AG04450 (cell line): ENCODE measurements around the gene TMPRSS15. TPM values are rescaled to one million over a fixed set of nuclear protein-coding genes. Genes with fewer than 3 reads are reported as not detected.

Experiments used
- CTCF ChIA-PET: fragments of 300-600, 350-600 bp; formaldehyde crosslinking; extraction: SDS; loops from one replicate; lab custom pipeline; 2022; ENCODE audit warnings: antibody characterized with exemption, inconsistent platforms; lab: Charles Lee
- POLR2A ChIA-PET: fragments of 350-600 bp; formaldehyde crosslinking; extraction: SDS; loops from one replicate; lab custom pipeline; 2021; ENCODE audit warnings: antibody characterized with exemption, inconsistent platforms; lab: Yijun Ruan, JAX
- DNase-seq: peaks from one replicate; pipeline ENCODE4 v3.0.0-alpha.2; 2011; ENCODE audit warnings: low read depth, low spot score
- H3K27ac ChIP-seq: one replicate; pipeline ENCODE4 v1.5.1; 2012; ENCODE audit warnings: low read depth, low read length, control low read depth
- H3K27me3 ChIP-seq: one replicate; pipeline ENCODE4 v1.6.0; 2012; ENCODE audit warnings: low read length; ENCODE audit not compliant: control insufficient read depth, insufficient read depth
- H3K4me3 ChIP-seq: 2 replicates; pipeline ENCODE4 v1.5.1; 2011; ENCODE audit warnings: mild to moderate bottlenecking, low read depth, low read length, control low read depth
- H3K9me3 ChIP-seq: 2 replicates; pipeline ENCODE4 v1.5.1; 2012; ENCODE audit warnings: low read length; ENCODE audit not compliant: control insufficient read depth, insufficient read depth
- CTCF ChIP-seq: IDR thresholded peaks from 2 replicates; pipeline ENCODE4 v1.5.1; 2011; ENCODE audit warnings: low read depth, low read length, control low read depth, inconsistent platforms
- polyA plus RNA-seq: library from polyadenylated mRNA; depleted of rRNA; stranded (reverse); fragments of >200 nt; gene quantifications from 2 replicates; pipeline ENCODE4 v1.2.3, GENCODE V29; 2011

Gene TMPRSS15
- polyA plus RNA-seq, 1 experiment, result not detected

- ChIA-PET POLR2A (no interaction called here), CTCF (no interaction called here)
- TF ChIP-seq CTCF, result no peak
These were observed 133.7 kb downstream of the TMPRSS15 start for GRCh38 chr21:18269856-18270255.

GRCh38 chr21:18268906-18269305, 134.7 kb downstream of the TMPRSS15 start:
- no peak for TF ChIP-seq CTCF
- CTCF ChIA-PET, result no interaction called here
- POLR2A ChIA-PET, result no interaction called here
- no peak overlapping the region for H3K4me3 ChIP-seq
- peaks cover 6% of the 10 kb centered on the region for H3K9me3 ChIP-seq
- no peak for DNase-seq
- H3K27ac ChIP-seq, result no peak overlapping the region
- H3K27me3 ChIP-seq, result no peaks in the 10 kb centered on the region

More at GRCh38 chr21:18269856-18270255, 133.7 kb downstream of the TMPRSS15 start:
- DNase-seq, result no peak
- no peaks in the 10 kb centered on the region for H3K27me3 ChIP-seq
- H3K4me3 ChIP-seq, result no peak overlapping the region
- H3K9me3 ChIP-seq, result no peaks in the 10 kb centered on the region; the same call in 1 of the 2 replicates
- no peak overlapping the region for H3K27ac ChIP-seq

- CTCF ChIA-PET, result no interaction called here
- H3K27me3 ChIP-seq, result no peaks in the 10 kb centered on the region
- POLR2A ChIA-PET, result no interaction called here
- H3K27ac ChIP-seq, result no peak overlapping the region
- H3K4me3 ChIP-seq, result no peak overlapping the region
- TF ChIP-seq CTCF, result no peak
- peaks cover 6% of the 10 kb centered on the region for H3K9me3 ChIP-seq
- DNase-seq, result no peak
These were observed 136.1 kb downstream of the TMPRSS15 start for GRCh38 chr21:18267496-18267895.

- H3K27ac ChIP-seq, result no peak overlapping the region
- TF ChIP-seq CTCF, result no peak
- no peaks in the 10 kb centered on the region for H3K27me3 ChIP-seq
- ChIA-PET POLR2A (no interaction called here), CTCF (no interaction called here)
- no peak for DNase-seq
- peaks cover 6% of the 10 kb centered on the region for H3K9me3 ChIP-seq
- H3K4me3 ChIP-seq, result no peak overlapping the region
These were observed 137.6 kb downstream of the TMPRSS15 start for GRCh38 chr21:18265944-18266343.

- Histone ChIP-seq H3K9me3 (peaks cover 7% of the 10 kb centered on the region; the same call in 1 of the 2 replicates), H3K4me3 (no peak overlapping the region), H3K27ac (no peak overlapping the region), H3K27me3 (no peaks in the 10 kb centered on the region)
- POLR2A ChIA-PET, result no interaction called here
- DNase-seq, result no peak
- CTCF ChIA-PET, result no interaction called here
- TF ChIP-seq CTCF, result no peak
These were observed 149.8 kb downstream of the TMPRSS15 start for GRCh38 chr21:18253799-18254198.
